GM20000 (cell line): ENCODE results near the gene CAMTA1.

Experiments
- DNase-seq: peaks from one replicate; pipeline ENCODE4 v3.0.0; 2012; ENCODE audit warnings: low spot score
- CTCF ChIP-seq: IDR thresholded peaks from 2 replicates; pipeline ENCODE4 v1.5.1; 2012; ENCODE audit warnings: mild to moderate bottlenecking, control low read depth; ENCODE audit errors: extremely low read depth, missing control alignments

CAMTA1 gene

GRCh38 chr1:7172804-7173203 is 387.6 kb downstream of the CAMTA1 start:
- TF ChIP-seq CTCF: no peak
- DNase-seq: no peak

GRCh38 chr1:7174561-7174960 is 389.3 kb downstream of the CAMTA1 start:
- no peak for TF ChIP-seq CTCF
- DNase-seq: no peak

GRCh38 chr1:7174980-7175906 is 390.0 kb downstream of the CAMTA1 start:
- DNase-seq: no peak
- no peak for TF ChIP-seq CTCF

- no peak for DNase-seq
- TF ChIP-seq CTCF: no peak
Measured at GRCh38 chr1:7177021-7177420, 391.8 kb downstream of the CAMTA1 start.

- TF ChIP-seq CTCF: no peak
- DNase-seq: no peak
Measured at GRCh38 chr1:7177438-7178146, 392.3 kb downstream of the CAMTA1 start.

- DNase-seq: no peak
- TF ChIP-seq CTCF: no peak
Measured at GRCh38 chr1:7178336-7178735, 393.1 kb downstream of the CAMTA1 start.

- DNase-seq: no peak
- no peak for TF ChIP-seq CTCF
Measured at GRCh38 chr1:7178741-7179140, 393.5 kb downstream of the CAMTA1 start.
